Fibroblast of the conjunctiva (primary cell): ENCODE results near the gene RAB31.

Experiments used
- DNase-seq: peaks from one replicate; pipeline ENCODE4 v3.0.0-alpha.2; 2010; ENCODE audit warnings: low read depth

Gene RAB31

DNA sequence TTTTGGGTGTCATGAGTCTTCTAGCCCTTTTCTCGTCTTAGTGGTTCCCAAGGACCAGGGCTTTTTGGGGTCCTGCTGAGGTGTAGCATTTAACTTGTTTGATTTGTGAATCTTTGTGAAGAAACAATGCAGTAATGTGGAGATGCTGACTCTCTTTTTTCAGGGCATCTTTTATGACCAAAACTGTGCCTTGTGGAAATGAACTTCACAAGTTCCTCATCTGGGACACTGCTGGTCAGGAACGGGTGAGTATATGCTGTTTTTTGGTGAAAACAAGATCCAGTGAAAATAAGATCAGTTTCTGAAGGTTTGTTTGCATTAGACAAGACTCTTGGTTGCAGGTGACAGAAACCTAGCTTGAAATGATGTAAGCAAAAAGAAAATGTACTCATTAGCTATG, 83.9 kb downstream of the RAB31 start:
- DNase-seq = no peak

DNA sequence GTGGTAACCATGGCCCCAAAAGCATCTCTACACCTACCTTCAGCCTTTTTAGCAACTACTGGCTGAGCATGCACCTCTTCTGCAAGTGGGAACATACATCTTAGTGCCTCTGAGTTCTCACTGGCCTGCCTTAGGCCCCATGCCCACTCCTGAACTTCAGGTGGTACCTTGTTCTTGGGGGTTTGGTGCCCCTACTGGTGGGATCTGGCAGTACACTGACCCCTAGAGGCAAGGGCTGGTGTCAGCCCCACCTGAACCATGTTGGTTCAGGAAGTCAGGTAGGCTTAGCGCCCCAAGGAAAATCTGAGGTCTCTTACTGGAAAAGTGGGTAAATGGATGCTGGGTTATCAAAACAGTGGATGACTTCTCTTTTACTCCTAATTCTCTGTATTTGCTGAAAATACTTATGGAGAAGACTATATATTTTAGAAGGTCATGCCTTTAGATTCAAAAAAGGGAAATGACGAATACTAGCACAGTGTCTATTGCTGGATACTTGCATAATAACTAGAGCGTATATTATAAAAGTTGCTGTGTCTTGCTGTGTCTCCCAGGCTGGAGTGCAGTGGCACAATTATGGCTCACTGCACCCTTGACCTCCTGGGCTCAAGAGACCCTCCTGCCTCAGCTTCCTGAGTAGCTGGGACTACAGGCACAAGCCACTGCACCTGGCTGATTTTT, 84.6 kb downstream of the RAB31 start:
- no peak for DNase-seq

GRCh38 chr18:9796011-9796410, 87.9 kb downstream of the RAB31 start:
- DNase-seq = no peak

DNA sequence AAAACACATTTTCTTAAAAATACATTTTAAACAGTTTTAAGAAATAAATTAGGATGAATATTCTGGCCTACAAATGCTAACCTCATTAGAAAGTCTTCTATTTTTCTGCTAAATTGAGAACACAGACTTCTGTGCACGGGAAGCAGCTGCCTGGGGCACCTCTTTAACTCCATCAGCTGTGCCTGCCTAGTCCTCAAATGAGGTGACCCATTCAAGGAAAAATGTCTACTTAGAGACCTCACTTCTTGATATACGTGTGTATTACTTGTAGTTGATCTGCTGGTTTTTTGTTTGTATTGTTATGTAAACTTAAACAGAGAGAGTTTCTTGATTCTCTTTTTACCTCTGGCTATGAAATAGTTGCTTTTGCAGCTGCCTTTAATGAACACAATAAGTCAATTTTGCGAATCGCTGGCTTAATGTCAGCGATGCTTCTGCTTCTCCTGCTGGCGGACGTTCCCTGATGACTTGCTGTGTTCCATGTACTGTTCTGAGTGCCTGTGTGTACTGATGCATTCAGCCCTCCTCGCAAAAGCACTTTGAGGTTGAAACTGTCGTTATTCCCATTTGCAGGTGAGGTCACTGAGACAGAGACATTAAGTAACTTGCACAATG, 88.9 kb downstream of the RAB31 start:
- DNase-seq = no peak

GRCh38 chr18:9802175-9803062, 94.3 kb downstream of the RAB31 start:
- no peak for DNase-seq

DNA sequence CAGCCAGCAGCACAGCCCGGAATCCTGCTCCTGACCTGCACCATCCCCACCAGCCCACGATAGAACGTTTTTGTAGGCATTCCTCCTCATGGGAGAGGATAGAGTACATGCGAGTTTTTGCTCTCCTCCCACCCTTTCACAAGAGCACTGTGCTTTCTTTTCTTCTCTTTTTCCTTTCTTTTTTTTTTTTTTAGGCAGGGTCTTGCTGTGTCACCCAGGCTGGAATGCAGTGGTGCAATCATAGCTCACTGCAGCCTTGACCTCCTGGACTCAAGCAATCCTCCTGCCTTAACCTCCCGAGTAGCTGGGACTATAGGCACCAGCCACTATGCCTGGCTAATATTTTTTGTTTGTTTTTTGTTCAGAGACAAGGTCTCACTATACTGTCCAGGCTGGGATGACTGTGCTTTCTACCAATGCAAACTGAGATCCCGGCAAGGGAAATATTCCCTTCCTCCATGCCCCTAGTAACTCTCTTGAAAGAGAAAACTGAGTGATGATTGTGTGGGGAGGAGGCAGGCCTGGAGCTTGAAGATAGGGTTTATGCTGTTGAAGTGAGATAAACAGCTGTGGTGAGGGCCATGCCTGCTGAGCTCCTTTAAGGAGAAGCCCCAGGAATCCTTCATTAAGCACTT, 95.1 kb downstream of the RAB31 start:
- no peak for DNase-seq

DNA sequence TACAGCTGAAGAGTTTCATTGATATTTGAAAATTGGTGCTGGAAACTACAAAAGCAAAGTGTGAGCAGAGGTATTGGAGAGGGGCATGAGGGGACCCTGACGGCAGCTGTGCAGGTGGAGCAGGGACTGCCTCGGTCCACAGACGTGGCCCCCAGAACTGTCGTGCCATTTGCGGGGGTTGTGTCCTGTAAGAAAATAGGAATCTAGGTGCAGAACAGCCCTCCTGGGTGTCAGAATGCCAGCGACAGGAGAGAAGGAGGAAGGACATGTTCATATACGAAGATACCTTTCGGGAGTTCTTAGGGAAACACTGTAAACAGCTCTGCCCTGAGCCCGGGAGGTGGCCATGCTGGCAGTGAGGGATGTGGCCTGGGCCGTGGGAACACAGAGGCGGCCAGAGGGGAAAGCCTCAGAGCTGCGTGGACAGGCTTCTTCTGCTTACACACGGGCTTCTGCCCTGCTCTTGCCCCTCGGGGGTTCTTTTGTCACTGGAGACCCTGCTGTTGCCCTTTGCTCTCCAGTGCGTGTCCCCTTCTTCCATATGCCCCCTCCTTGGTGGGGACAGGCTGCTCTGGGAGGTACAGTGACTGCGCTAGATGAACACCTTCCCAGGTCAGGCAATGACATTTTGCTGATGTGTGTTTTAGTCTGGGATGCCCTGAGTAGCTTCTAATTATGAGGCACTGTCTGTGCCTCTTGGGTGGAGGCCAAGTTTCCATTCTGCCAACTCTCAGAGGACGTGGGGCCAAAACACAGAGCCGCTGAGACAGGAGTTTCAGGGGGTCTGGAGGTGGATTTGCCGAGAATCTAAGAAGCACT, 95.8 kb downstream of the RAB31 start:
- no peak for DNase-seq

DNA sequence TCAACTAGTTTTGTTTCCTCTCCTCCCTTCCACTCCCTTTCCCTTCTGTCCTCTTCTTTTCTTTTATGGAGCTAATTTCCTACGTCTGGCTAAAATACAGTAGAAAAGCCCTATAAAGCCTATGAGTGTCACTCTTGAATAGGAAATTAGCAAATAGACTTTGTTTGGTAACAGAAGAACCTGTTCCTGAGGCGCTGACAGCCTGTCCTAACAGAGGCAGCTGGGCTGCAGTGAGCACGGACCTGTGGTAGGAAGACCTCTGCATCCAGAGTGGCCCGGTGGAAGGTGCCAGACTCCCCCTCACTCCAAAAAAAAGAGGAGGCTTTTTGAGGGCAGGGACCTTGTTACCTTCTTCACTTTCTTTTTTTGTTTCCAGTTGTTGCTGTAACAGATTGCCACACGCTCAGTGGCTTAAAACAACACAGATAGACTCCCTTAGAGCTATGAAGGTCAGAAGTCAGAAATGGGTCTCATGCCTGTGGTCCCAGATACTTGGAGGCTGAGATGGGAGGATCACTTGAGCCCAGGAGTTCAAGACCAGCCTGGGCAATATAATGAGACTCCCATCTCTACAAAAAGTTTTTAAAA, 96.5 kb downstream of the RAB31 start:
- no peak for DNase-seq

DNA sequence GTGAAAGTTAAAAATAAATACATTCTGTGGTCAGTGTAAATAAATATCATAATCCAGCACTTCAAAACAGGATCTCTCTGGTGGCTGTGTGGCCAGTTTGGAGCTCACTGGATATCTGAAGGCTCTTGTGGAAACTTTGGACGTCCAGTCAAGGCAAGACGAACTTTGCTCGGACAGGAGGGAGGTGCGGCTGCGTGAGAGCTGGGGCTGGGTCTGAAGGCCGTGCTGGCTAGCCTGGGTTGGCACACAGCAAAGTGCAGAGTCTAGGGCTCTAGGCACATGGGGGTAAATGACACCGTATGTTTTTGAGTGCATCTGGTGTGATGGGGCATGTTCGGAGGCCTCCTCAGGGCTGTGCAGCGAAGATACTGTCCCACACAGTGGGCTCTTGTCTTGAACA, 98.8 kb downstream of the RAB31 start:
- no peak for DNase-seq

GRCh38 chr18:9808295-9809241, 100.5 kb downstream of the RAB31 start:
- DNase-seq = no peak

GRCh38 chr18:9809697-9810096, 101.6 kb downstream of the RAB31 start:
- no peak for DNase-seq

- no peak for DNase-seq
Measured at GRCh38 chr18:9810299-9810698, 102.2 kb downstream of the RAB31 start.

DNA sequence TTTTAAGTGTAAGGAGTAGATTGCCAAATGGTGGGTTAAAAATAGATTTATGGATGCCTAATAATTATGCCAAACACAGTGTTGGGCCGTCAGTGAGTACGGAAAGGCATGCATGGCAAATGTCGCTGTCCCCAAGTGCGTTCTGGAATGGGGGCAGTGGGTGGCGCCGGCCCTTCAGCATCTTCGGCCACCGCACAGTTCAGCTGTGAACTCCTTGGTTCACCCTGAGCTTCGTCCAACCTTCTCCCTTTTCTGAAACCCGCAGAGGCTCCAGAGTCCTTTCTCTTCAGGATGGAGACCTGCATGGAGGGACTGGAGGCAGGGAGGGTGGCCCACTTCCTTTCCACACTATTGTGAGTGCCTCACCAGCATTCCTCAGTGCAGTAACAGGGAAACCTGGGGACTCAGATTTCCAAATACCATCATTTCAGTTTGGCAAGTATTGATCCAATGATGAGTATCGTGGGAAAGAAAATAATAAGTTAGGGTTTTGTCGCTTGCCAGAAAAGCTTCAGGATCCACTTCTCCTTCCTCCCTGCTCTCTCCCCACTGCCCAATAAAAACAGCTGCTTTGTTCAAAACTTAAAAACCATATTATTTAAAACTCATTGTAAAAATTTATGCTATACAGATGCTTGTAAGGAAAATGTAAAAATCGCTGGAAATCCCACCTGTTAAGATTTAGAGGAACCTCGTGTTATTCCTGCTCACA, 103.0 kb downstream of the RAB31 start:
- DNase-seq = no peak

- DNase-seq = no peak
Measured at GRCh38 chr18:9811978-9812377, 103.9 kb downstream of the RAB31 start.

- no peak for DNase-seq
Measured at GRCh38 chr18:9814431-9814830, 106.3 kb downstream of the RAB31 start.

DNA sequence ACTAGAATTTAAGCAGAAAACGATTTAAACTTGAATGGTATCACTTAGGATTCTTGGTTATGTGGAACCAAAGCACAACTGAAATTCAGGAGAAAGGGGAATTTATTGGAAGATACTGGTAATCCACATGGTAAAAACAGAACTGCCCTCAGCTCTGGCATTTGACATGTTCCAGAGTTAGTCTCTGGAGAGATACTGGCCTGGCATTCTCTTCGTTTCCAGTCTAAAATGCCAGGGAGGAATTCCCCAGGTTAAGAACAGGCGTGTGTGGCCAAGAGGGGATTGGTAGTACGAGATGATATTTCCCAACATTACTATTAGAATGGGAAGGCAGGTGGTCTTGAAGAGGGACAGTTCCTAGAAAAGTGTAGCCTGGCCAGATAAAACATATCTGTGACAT, 109.2 kb downstream of the RAB31 start:
- no peak for DNase-seq

GRCh38 chr18:9817725-9818422, 109.8 kb downstream of the RAB31 start:
- no peak for DNase-seq

- no peak for DNase-seq
Measured at GRCh38 chr18:9818423-9818734, 110.3 kb downstream of the RAB31 start.

DNA sequence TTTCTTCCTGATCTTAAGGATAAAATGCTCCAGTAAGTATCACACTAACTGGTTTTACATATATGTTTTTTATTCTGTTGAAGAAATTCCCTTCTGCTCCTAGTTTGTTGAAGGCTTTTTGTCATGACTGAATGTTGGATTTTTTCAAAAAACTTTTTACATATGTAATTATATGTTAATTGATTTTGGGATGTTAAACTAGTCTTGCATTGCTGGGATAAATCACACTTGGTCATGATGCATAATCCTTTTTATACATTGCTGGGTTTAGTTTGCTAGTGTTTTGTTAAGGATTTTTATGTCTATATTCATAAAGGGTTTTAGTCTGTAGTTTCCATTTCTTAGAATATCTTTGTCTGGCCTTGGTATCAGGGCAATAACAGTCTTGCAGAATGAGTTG, 112.0 kb downstream of the RAB31 start:
- no peak for DNase-seq
